CD4-positive, alpha-beta memory T cell (primary cell): ENCODE results near the gene PLXND1. TPM values are rescaled to one million over a fixed set of nuclear protein-coding genes. Genes with fewer than 3 reads are reported as not detected.
A peak's percentile ranks its signal among the peaks of the same experiment; 100 is the strongest.

Source experiments
- CTCF ChIA-PET: fragments of 350-600 bp; sonication (Branson Sonifier 250); formaldehyde crosslinking; loops from one replicate; lab custom pipeline; 2021; ENCODE audit warnings: inconsistent platforms; ENCODE audit not compliant: partially characterized antibody; lab: Charles Lee
- POLR2A ChIA-PET: fragments of 350-600 bp; sonication (Branson Sonifier 250); formaldehyde crosslinking; loops from one replicate; lab custom pipeline; 2021; ENCODE audit not compliant: partially characterized antibody; lab: Charles Lee
- DNase-seq, 5 donors: peaks; one replicate each; pipeline versions ENCODE4 v3.0.0 to v3.0.0-alpha.2; 2020 to 2022; ENCODE audit warnings: mixed read lengths in 1 of 5
- H3K27ac ChIP-seq: one replicate; pipeline ENCODE4 v1.7.0; 2013; ENCODE audit warnings: low read depth, low read length
- H3K27me3 ChIP-seq: 2 replicates; pipeline ENCODE4 v1.7.0; 2013; ENCODE audit warnings: mild to moderate bottlenecking, low read length, moderate library complexity; ENCODE audit not compliant: insufficient read depth
- H3K36me3 ChIP-seq: 2 replicates; pipeline ENCODE4 v1.7.0; 2013; ENCODE audit warnings: mild to moderate bottlenecking, low read length, moderate library complexity; ENCODE audit not compliant: insufficient read depth
- H3K4me1 ChIP-seq: 2 replicates; pipeline ENCODE4 v1.7.0; 2013; ENCODE audit warnings: mild to moderate bottlenecking, low read length, moderate library complexity; ENCODE audit not compliant: insufficient read depth
- H3K4me3 ChIP-seq, 2 donors: one replicate each; pipeline ENCODE4 v1.7.0; 2013; ENCODE audit warnings: low read length in 2 of 2, mild to moderate bottlenecking in 1 of 2
- H3K9me3 ChIP-seq, 2 donors: one replicate each; pipeline ENCODE4 v1.7.0; 2013; ENCODE audit warnings: low read length in 2 of 2, control low read depth in 1 of 2; ENCODE audit not compliant: control insufficient read depth in 1 of 2
- H3K27ac Mint-ChIP-seq, 7 donors: one replicate each; pipeline ENCODE4 v1.8.0; 2020 to 2021; ENCODE audit warnings: mixed read lengths in 7 of 7, mild to moderate bottlenecking in 6 of 7, inconsistent platforms in 3 of 7, moderate library complexity in 3 of 7
- H3K27me3 Mint-ChIP-seq, 2 donors: one replicate each; pipeline ENCODE4 v1.8.0; 2020 to 2021; ENCODE audit warnings: mixed read lengths in 2 of 2
- H3K36me3 Mint-ChIP-seq, 2 donors: one replicate each; pipeline ENCODE4 v1.8.0; 2020 to 2021; ENCODE audit warnings: mixed read lengths in 2 of 2, inconsistent platforms in 1 of 2, mild to moderate bottlenecking in 1 of 2
- H3K4me1 Mint-ChIP-seq, 4 donors: one replicate each; pipeline ENCODE4 v1.8.0; 2020 to 2021; ENCODE audit warnings: mixed read lengths in 4 of 4, mild to moderate bottlenecking in 1 of 4
- H3K4me3 Mint-ChIP-seq, 8 donors: one replicate each; pipeline ENCODE4 v1.8.0; 2020 to 2021; ENCODE audit warnings: mixed read lengths in 8 of 8, mild to moderate bottlenecking in 7 of 8, moderate library complexity in 6 of 8, inconsistent platforms in 3 of 8
- H3K9me3 Mint-ChIP-seq, 8 donors: one replicate each; pipeline ENCODE4 v1.8.0; 2020 to 2021; ENCODE audit warnings: mixed read lengths in 8 of 8, mild to moderate bottlenecking in 5 of 8, inconsistent platforms in 3 of 8, moderate library complexity in 1 of 8
- intact Hi-C: fragments of 100-400 bp; cut with micrococcal nuclease; formaldehyde crosslinking; loops from one replicate; pipeline ENCODE4 v1.15.1; 2023
- polyA plus RNA-seq, 2 donors: library from polyadenylated mRNA; unstranded; fragments of 300-500 nt; fragmentation: Illumina TruSeq; gene quantifications; one replicate each; pipeline ENCODE4 v1.2.3, GENCODE V29; 2021
- total RNA-seq, 2 experiments: library from RNA; stranded (reverse); gene quantifications; one replicate each; pipeline ENCODE4 v1.2.3, GENCODE V29; 2021

PLXND1 gene
- total and polyA plus RNA-seq, 4 experiments from 2014 or later = 0.03 to 72.5 (median 40.1) TPM

DNA sequence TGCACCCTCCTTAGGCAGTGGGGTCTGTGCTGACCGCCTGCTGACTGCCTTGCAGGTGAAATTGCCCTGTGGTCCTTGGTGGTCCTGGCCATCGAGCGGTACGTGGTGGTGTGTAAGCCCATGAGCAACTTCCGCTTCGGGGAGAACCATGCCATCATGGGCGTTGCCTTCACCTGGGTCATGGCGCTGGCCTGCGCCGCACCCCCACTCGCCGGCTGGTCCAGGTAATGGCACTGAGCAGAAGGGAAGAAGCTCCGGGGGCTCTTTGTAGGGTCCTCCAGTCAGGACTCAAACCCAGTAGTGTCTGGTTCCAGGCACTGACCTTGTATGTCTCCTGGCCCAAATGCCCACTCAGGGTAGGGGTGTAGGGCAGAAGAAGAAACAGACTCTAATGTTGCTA is 75.7 kb downstream of the PLXND1 start:
- H3K4me3 Mint-ChIP-seq = no peak overlapping the region
- Histone ChIP-seq H3K4me3 (no peak overlapping the region), H3K4me1 (no peaks in the 10 kb centered on the region), H3K36me3 (no peaks in the 10 kb centered on the region), H3K27ac (no peak overlapping the region), H3K9me3 (no peaks in the 10 kb centered on the region), H3K27me3 (no peaks in the 10 kb centered on the region)
- H3K27me3 Mint-ChIP-seq = no peaks in the 10 kb centered on the region
- intact Hi-C loops = loop anchor here (1.0 kb wide), 1 partner anchor 36 kb away; no protein-coding TSS in a partner anchor
- DNase-seq = no peak
- peaks cover 0 to 2% (median 0%) of the 10 kb centered on the region in 8 donors for H3K9me3 Mint-ChIP-seq
- no peaks in the 10 kb centered on the region for H3K4me1 Mint-ChIP-seq
- H3K36me3 Mint-ChIP-seq = no peaks in the 10 kb centered on the region
- ChIA-PET CTCF (no interaction called here), POLR2A (no interaction called here)
- peak overlapping the region in 1 of 7 donors; percentile 53 for H3K27ac Mint-ChIP-seq

GRCh38 chr3:129530251-129530791 is 76.2 kb downstream of the PLXND1 start:
- Histone ChIP-seq H3K9me3 (no peaks in the 10 kb centered on the region), H3K27ac (no peak overlapping the region), H3K27me3 (no peaks in the 10 kb centered on the region), H3K36me3 (no peaks in the 10 kb centered on the region), H3K4me1 (no peaks in the 10 kb centered on the region), H3K4me3 (no peak overlapping the region)
- H3K27ac Mint-ChIP-seq = peak overlapping the region in 1 of 7 donors; percentile 53
- H3K36me3 Mint-ChIP-seq = no peaks in the 10 kb centered on the region
- intact Hi-C loops = no loop called here
- ChIA-PET CTCF (no interaction called here), POLR2A (no interaction called here)
- H3K4me1 Mint-ChIP-seq = no peaks in the 10 kb centered on the region
- H3K9me3 Mint-ChIP-seq = peaks cover 0 to 2% (median 0%) of the 10 kb centered on the region in 8 donors
- no peak for DNase-seq
- H3K27me3 Mint-ChIP-seq = no peaks in the 10 kb centered on the region
- H3K4me3 Mint-ChIP-seq = no peak overlapping the region

DNA sequence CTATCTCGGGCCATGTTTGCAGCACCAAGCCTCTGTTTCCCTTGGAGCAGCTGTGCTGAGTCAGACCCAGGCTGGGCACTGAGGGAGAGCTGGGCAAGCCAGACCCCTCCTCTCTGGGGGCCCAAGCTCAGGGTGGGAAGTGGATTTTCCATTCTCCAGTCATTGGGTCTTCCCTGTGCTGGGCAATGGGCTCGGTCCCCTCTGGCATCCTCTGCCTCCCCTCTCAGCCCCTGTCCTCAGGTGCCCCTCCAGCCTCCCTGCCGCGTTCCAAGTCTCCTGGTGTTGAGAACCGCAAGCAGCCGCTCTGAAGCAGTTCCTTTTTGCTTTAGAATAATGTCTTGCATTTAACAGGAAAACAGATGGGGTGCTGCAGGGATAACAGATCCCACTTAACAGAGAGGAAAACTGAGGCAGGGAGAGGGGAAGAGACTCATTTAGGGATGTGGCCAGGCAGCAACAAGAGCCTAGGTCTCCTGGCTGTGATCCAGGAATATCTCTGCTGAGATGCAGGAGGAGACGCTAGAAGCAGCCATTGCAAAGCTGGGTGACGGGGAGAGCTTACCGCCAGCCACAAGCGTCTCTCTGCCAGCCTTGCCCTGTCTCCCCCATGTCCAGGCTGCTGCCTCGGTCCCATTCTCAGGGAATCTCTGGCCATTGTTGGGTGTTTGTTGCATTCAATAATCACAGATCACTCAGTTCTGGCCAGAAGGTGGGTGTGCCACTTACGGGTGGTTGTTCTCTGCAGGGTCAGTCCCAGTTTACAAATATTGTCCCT is 76.9 kb downstream of the PLXND1 start:
- Mint-ChIP-seq H3K4me3 (no peak overlapping the region), H3K4me1 (no peaks in the 10 kb centered on the region), H3K9me3 (peaks cover 0 to 2% (median 0%) of the 10 kb centered on the region in 8 donors), H3K36me3 (no peaks in the 10 kb centered on the region), H3K27me3 (no peaks in the 10 kb centered on the region), H3K27ac (no peak overlapping the region)
- no peak for DNase-seq
- ChIA-PET CTCF (no interaction called here), POLR2A (no interaction called here)
- Histone ChIP-seq H3K9me3 (no peaks in the 10 kb centered on the region), H3K4me3 (no peak overlapping the region), H3K36me3 (no peaks in the 10 kb centered on the region), H3K4me1 (no peaks in the 10 kb centered on the region), H3K27ac (no peak overlapping the region), H3K27me3 (no peaks in the 10 kb centered on the region)
- intact Hi-C loops = no loop called here

GRCh38 chr3:129528589-129529100 is 77.8 kb downstream of the PLXND1 start, which contains the start of gene RHO:
Gene RHO (plus strand): TSS chr3:129528639. CDS start chr3:129528734, 95 bp downstream.
- Mint-ChIP-seq H3K36me3 (no peaks in the 10 kb centered on the region), H3K4me3 (no peak within 1 kb of the TSS), H3K27me3 (no peaks in the 10 kb centered on the region), H3K27ac (peak within 1 kb of the TSS in 2 of 7 donors; percentile 4 to 23), H3K9me3 (peaks cover 0 to 2% (median 0%) of the 10 kb centered on the region in 8 donors), H3K4me1 (no peaks in the 10 kb centered on the region)
- ChIA-PET CTCF (no interaction called here), POLR2A (interaction anchor here (1.1 kb wide), 1 partner anchor 68 kb away, joined by 3 read pairs; no protein-coding TSS in a partner anchor)
- H3K27ac ChIP-seq = no peak within 1 kb of the TSS
- no peak within 1 kb of the TSS for H3K4me3 ChIP-seq
- no peak for DNase-seq
- no peaks in the 10 kb centered on the region for H3K4me1 ChIP-seq
- no peaks in the 10 kb centered on the region for H3K36me3 ChIP-seq
- intact Hi-C loops = no loop called here
- H3K9me3 ChIP-seq = no peaks in the 10 kb centered on the region
- no peaks in the 10 kb centered on the region for H3K27me3 ChIP-seq

- H3K36me3 Mint-ChIP-seq = no peaks in the 10 kb centered on the region
- Histone ChIP-seq H3K27ac (no peak overlapping the region), H3K27me3 (no peaks in the 10 kb centered on the region), H3K36me3 (no peaks in the 10 kb centered on the region), H3K4me3 (no peak overlapping the region), H3K4me1 (no peaks in the 10 kb centered on the region), H3K9me3 (no peaks in the 10 kb centered on the region)
- H3K4me3 Mint-ChIP-seq = no peak overlapping the region
- ChIA-PET CTCF (no interaction called here), POLR2A (no interaction called here)
- intact Hi-C loops = no loop called here
- H3K9me3 Mint-ChIP-seq = no peaks in the 10 kb centered on the region
- DNase-seq = no peak
- H3K27me3 Mint-ChIP-seq = no peaks in the 10 kb centered on the region
- H3K4me1 Mint-ChIP-seq = no peaks in the 10 kb centered on the region
- H3K27ac Mint-ChIP-seq = peak overlapping the region in 2 of 7 donors; percentile 27 to 61
Observed at GRCh38 chr3:129527262-129527661, 79.2 kb downstream of the PLXND1 start.

DNA sequence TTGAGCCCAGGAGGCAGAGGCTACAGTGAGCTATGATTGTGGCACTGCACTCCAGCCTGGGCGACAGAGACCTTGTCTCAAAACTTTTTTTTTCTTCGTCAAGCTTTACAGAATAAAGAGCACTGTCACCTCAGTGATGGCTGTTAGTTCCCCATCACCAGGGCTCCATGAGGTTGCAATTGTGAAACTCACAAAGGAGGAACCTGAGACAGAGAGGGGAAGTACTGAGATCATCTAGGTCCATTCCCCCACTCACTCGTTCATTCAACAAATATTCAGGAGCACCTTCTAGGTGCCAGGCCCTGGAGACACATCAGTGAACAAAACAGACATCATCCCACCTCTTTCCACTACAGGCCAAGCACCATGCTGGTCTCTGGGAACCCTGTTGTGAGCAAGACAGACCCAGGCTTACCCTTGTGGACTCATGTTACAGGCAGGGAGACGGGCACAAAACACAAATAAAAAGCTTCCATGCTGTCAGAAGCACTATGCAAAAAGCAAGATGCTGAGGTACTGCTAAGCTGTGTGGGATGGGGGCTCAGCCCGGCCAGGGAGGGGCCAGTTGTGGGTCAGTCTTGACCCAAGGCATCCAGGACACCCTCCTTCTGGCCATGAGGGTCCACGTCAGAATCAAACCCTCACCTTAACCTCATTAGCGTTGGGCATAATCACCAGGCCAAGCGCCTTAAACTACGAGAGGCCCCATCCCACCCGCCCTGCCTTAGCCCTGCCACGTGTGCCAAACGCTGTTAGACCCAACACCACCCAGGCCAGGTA is 80.2 kb downstream of the PLXND1 start:
- Mint-ChIP-seq H3K4me3 (no peak overlapping the region), H3K9me3 (no peaks in the 10 kb centered on the region), H3K27ac (no peak overlapping the region), H3K36me3 (no peaks in the 10 kb centered on the region), H3K4me1 (no peaks in the 10 kb centered on the region), H3K27me3 (no peaks in the 10 kb centered on the region)
- CTCF ChIA-PET = no interaction called here
- DNase-seq = no peak
- POLR2A ChIA-PET = no interaction called here
- H3K27ac ChIP-seq = no peak overlapping the region
- no peaks in the 10 kb centered on the region for H3K4me1 ChIP-seq
- intact Hi-C loops = no loop called here
- H3K36me3 ChIP-seq = no peaks in the 10 kb centered on the region
- no peaks in the 10 kb centered on the region for H3K9me3 ChIP-seq
- H3K27me3 ChIP-seq = no peaks in the 10 kb centered on the region
- H3K4me3 ChIP-seq = no peak overlapping the region
